Neuronal stem cell (in vitro differentiated cells): ENCODE measurements around the gene KASH5.

ENCODE experiments used
- DNase-seq: peaks from one replicate; pipeline ENCODE4 v3.0.0-alpha.2; 2013; ENCODE audit warnings: low spot score
- H2AFZ ChIP-seq: one replicate; pipeline ENCODE4 v1.6.1; 2013; ENCODE audit warnings: mild to moderate bottlenecking, low read length, inconsistent platforms
- H2AK5ac ChIP-seq: 2 replicates; pipeline ENCODE4 v1.6.1; 2013; ENCODE audit warnings: low read depth, mild to moderate bottlenecking, inconsistent platforms, low read length, moderate library complexity, mixed read lengths
- H2BK120ac ChIP-seq: 2 replicates; pipeline ENCODE4 v1.6.1; 2013; ENCODE audit warnings: low read depth, mild to moderate bottlenecking, inconsistent platforms, low read length, moderate library complexity, mixed read lengths
- H2BK12ac ChIP-seq: one replicate; pipeline ENCODE4 v1.6.1; 2013; ENCODE audit warnings: low read length, inconsistent platforms
- H2BK15ac ChIP-seq: 2 replicates; pipeline ENCODE4 v1.6.1; 2013; ENCODE audit warnings: mild to moderate bottlenecking, low read length, inconsistent platforms, mixed read lengths
- H2BK5ac ChIP-seq: one replicate; pipeline ENCODE4 v1.6.1; 2013; ENCODE audit warnings: inconsistent platforms, mild to moderate bottlenecking, low read length, moderate library complexity
- H3K14ac ChIP-seq: one replicate; pipeline ENCODE4 v1.6.1; 2013; ENCODE audit warnings: low read length, inconsistent platforms
- H3K18ac ChIP-seq: 2 replicates; pipeline ENCODE4 v1.6.1; 2013; ENCODE audit warnings: low read length, inconsistent platforms
- H3K23ac ChIP-seq: 2 replicates; pipeline ENCODE4 v1.6.1; 2013; ENCODE audit warnings: low read depth, mild to moderate bottlenecking, mixed read lengths, low read length, inconsistent platforms; ENCODE audit not compliant: poor library complexity
- H3K27ac ChIP-seq: replicated peaks from 3 replicates; pipeline ENCODE4 v1.5.1; 2013; ENCODE audit warnings: low read length, inconsistent platforms
- H3K27me3 ChIP-seq, 3 experiments: 2 replicates each; pipeline ENCODE4 v1.6.1; 2013; ENCODE audit warnings: low read length in 3 of 3, mild to moderate bottlenecking in 2 of 3, inconsistent platforms in 1 of 3, low read depth in 1 of 3, mixed read lengths in 1 of 3, moderate library complexity in 1 of 3; ENCODE audit not compliant: control insufficient read depth in 3 of 3, insufficient read depth in 3 of 3
- H3K36me3 ChIP-seq, 2 donors: replicated peaks in 1 of 2; 2 replicates each; pipeline ENCODE4 v1.6.1; 2013; ENCODE audit warnings: low read length in 2 of 2; ENCODE audit not compliant: control insufficient read depth in 2 of 2, insufficient read depth in 2 of 2
- H3K4ac ChIP-seq: 2 replicates; pipeline ENCODE4 v1.6.1; 2013; ENCODE audit warnings: inconsistent platforms, mild to moderate bottlenecking, low read length, moderate library complexity
- H3K4me1 ChIP-seq, 2 donors: 1 replicate in 1 of 2; 2 replicates in 1 of 2; pipeline ENCODE4 v1.6.1; 2013; ENCODE audit warnings: low read length in 2 of 2, low read depth in 1 of 2; ENCODE audit not compliant: control insufficient read depth in 2 of 2, insufficient read depth in 1 of 2
- H3K4me2 ChIP-seq: one replicate; pipeline ENCODE4 v1.6.1; 2013; ENCODE audit warnings: mild to moderate bottlenecking, low read length, inconsistent platforms; ENCODE audit not compliant: insufficient read depth, poor library complexity, severe bottlenecking
- H3K4me3 ChIP-seq, 2 donors: 2 replicates each; pipeline ENCODE4 v1.5.1; 2013; ENCODE audit warnings: low read length in 2 of 2, mild to moderate bottlenecking in 2 of 2, inconsistent platforms in 1 of 2, moderate library complexity in 1 of 2
- H3K79me1 ChIP-seq: one replicate; pipeline ENCODE4 v1.6.1; 2013; ENCODE audit warnings: low read depth, mild to moderate bottlenecking, inconsistent platforms, low read length, moderate library complexity
- H3K9ac ChIP-seq: one replicate; pipeline ENCODE4 v1.6.1; 2013; ENCODE audit warnings: mild to moderate bottlenecking, low read depth, low read length, inconsistent platforms; ENCODE audit not compliant: poor library complexity
- H3K9me3 ChIP-seq, 2 donors: replicated peaks in 1 of 2; 2 replicates each; pipeline versions ENCODE3 to v1.6.1; 2013; ENCODE audit warnings: low read length in 2 of 2, mild to moderate bottlenecking in 2 of 2, inconsistent platforms in 1 of 2, low read depth in 1 of 2, mixed read lengths in 1 of 2, moderate library complexity in 1 of 2; ENCODE audit not compliant: control insufficient read depth in 2 of 2, insufficient read depth in 1 of 2
- H4K8ac ChIP-seq: one replicate; pipeline ENCODE4 v1.6.1; 2013; ENCODE audit warnings: low read depth, mild to moderate bottlenecking, inconsistent platforms, low read length, moderate library complexity
- H4K91ac ChIP-seq: one replicate; pipeline ENCODE4 v1.6.1; 2013; ENCODE audit warnings: low read length, low read depth, mild to moderate bottlenecking, inconsistent platforms; ENCODE audit not compliant: poor library complexity
- WGBS, 2 donors: extraction: QIAGEN DNeasy Blood & Tissue Kit; methylation state at CpG; one replicate each; pipeline ENCODE4 v1.1.7; 2013; ENCODE audit warnings: missing lambda C conversion rate in 2 of 2, mixed read lengths in 1 of 2; ENCODE audit not compliant: insufficient read length in 2 of 2, insufficient replicate concordance in 1 of 2; ENCODE audit errors: extremely low coverage in 2 of 2; 5-methylcytosine and 5-hydroxymethylcytosine counted together

KASH5 gene

GRCh38 chr19:49362929-49363267 lies 25.2 kb upstream of the KASH5 start:
- H3K9me3 ChIP-seq = peaks cover 0 to 2% of the 10 kb centered on the region in 2 donors
- no peak overlapping the region for H3K4ac ChIP-seq
- peak overlapping the region; percentile 76 to 99 for H3K4me3 ChIP-seq
- no peak overlapping the region for H2BK120ac ChIP-seq
- DNase-seq = peak; percentile 45
- no CpG with 5 or more reads among the region's 14 CpGs for WGBS, 2 donors
- H2AK5ac ChIP-seq = no peak overlapping the region
- H2BK15ac ChIP-seq = no peak overlapping the region
- H3K14ac ChIP-seq = no peak overlapping the region
- peak overlapping the region; percentile 11 for H2BK12ac ChIP-seq
- no peaks in the 10 kb centered on the region for H3K27me3 ChIP-seq
- peaks cover 10% of the 10 kb centered on the region for H3K79me1 ChIP-seq
- peak overlapping the region; percentile 79 for H2AFZ ChIP-seq
- H3K4me2 ChIP-seq = peak overlapping the region; percentile 80
- peak overlapping the region; percentile 98 for H2BK5ac ChIP-seq
- H3K23ac ChIP-seq = no peak overlapping the region
- peak overlapping the region; percentile 82 for H3K9ac ChIP-seq
- peaks cover 4 to 17% of the 10 kb centered on the region in 2 donors for H3K4me1 ChIP-seq
- H4K91ac ChIP-seq = no peak overlapping the region
- H3K36me3 ChIP-seq = peaks cover 11 to 25% of the 10 kb centered on the region in 2 donors
- H3K27ac ChIP-seq = peak overlapping the region; percentile 81
- peak overlapping the region; percentile 97 for H3K18ac ChIP-seq
- no peak overlapping the region for H4K8ac ChIP-seq

GRCh38 chr19:49363268-49364082 lies 24.6 kb upstream of the KASH5 start, which contains the start of gene DKKL1:
DKKL1 (plus strand) TSS chr19:49363877; CDS start chr19:49363999, 122 bp downstream.
- Histone ChIP-seq H2BK5ac (peak within 1 kb of the TSS; percentile 98), H3K36me3 (peaks cover 10 to 19% of the 10 kb centered on the region in 2 donors), H4K91ac (peak within 1 kb of the TSS; percentile 85), H3K4ac (peak within 1 kb of the TSS; percentile 11), H2BK120ac (no peak within 1 kb of the TSS), H3K14ac (peak within 1 kb of the TSS; percentile 38), H3K4me3 (peak within 1 kb of the TSS; percentile 76 to 99), H3K27me3 (no peaks in the 10 kb centered on the region), H2BK15ac (peak within 1 kb of the TSS; percentile 75), H3K4me1 (peaks cover 4 to 17% of the 10 kb centered on the region in 2 donors), H2AK5ac (peak within 1 kb of the TSS; percentile 94), H3K27ac (peak within 1 kb of the TSS; percentile 81), H3K18ac (peak within 1 kb of the TSS; percentile 97), H2AFZ (peak within 1 kb of the TSS; percentile 84), H4K8ac (no peak within 1 kb of the TSS), H3K9ac (peak within 1 kb of the TSS; percentile 82), H3K23ac (peak within 1 kb of the TSS; percentile 17), H3K4me2 (peak within 1 kb of the TSS; percentile 80), H3K79me1 (peaks cover 10% of the 10 kb centered on the region), H3K9me3 (peaks cover under 1 to 2% of the 10 kb centered on the region in 2 donors), H2BK12ac (peak within 1 kb of the TSS; percentile 73)
- peak; percentile 100 for DNase-seq
- WGBS, 2 donors = no CpG with 5 or more reads among the region's 46 CpGs

- H4K8ac ChIP-seq = no peak overlapping the region
- H3K4me2 ChIP-seq = peak overlapping the region; percentile 62
- WGBS, 2 donors = no CpG with 5 or more reads among the region's 27 CpGs
- peak overlapping the region; percentile 85 for H3K18ac ChIP-seq
- H2BK12ac ChIP-seq = peak overlapping the region; percentile 73
- peak overlapping the region; percentile 11 for H3K4ac ChIP-seq
- peak overlapping the region; percentile 94 for H2AK5ac ChIP-seq
- no peak overlapping the region for H2BK120ac ChIP-seq
- H3K79me1 ChIP-seq = peaks cover 10% of the 10 kb centered on the region
- H3K4me1 ChIP-seq = peaks cover 4 to 17% of the 10 kb centered on the region in 2 donors
- peak overlapping the region; percentile 81 for H3K27ac ChIP-seq
- peak overlapping the region; percentile 85 for H4K91ac ChIP-seq
- H3K23ac ChIP-seq = peak overlapping the region; percentile 17
- H2BK15ac ChIP-seq = peak overlapping the region; percentile 75
- H3K14ac ChIP-seq = peak overlapping the region; percentile 38
- peak overlapping the region; percentile 50 to 99 for H3K4me3 ChIP-seq
- H2BK5ac ChIP-seq = peak overlapping the region; percentile 75
- H3K9ac ChIP-seq = no peak overlapping the region
- DNase-seq = no peak
- peak overlapping the region; percentile 84 for H2AFZ ChIP-seq
- no peaks in the 10 kb centered on the region for H3K27me3 ChIP-seq
- peaks cover 5 to 12% of the 10 kb centered on the region in 2 donors for H3K36me3 ChIP-seq
- H3K9me3 ChIP-seq = peaks cover under 1 to 8% of the 10 kb centered on the region in 2 donors
Observed at GRCh38 chr19:49364083-49364737, 23.8 kb upstream of the KASH5 start.

DNA sequence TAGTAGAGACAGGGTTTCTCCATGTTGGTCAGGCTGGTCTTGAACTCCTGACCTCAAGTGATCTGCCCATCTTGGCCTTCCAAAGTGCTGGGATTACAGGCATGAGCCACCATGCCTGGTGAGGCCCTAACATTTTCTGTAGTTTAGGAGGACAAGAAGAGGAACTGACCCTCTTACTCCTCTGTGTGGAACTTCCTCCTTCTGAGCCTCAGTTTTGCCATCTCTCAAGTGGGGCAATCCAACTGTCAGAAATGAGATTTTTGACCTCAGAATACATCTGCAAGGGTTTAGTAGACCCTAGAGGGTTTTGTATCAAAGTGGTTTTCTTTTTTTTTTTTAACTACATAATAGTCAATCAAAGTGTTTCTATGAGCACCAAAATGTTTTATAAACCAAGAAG lies 21.9 kb upstream of the KASH5 start:
- Histone ChIP-seq H3K36me3 (no peaks in the 10 kb centered on the region), H2BK15ac (no peak overlapping the region), H3K4ac (no peak overlapping the region), H4K8ac (no peak overlapping the region), H2AFZ (no peak overlapping the region), H3K18ac (no peak overlapping the region), H3K14ac (no peak overlapping the region), H3K4me3 (no peak overlapping the region), H3K9me3 (peaks cover 7 to 27% of the 10 kb centered on the region in 2 donors), H3K9ac (no peak overlapping the region), H3K27me3 (no peaks in the 10 kb centered on the region), H2BK5ac (no peak overlapping the region), H3K27ac (no peak overlapping the region), H4K91ac (no peak overlapping the region), H2BK120ac (no peak overlapping the region), H3K79me1 (peaks cover 2% of the 10 kb centered on the region), H2AK5ac (no peak overlapping the region), H3K23ac (no peak overlapping the region), H3K4me1 (peaks cover 0 to 8% of the 10 kb centered on the region in 2 donors), H2BK12ac (no peak overlapping the region), H3K4me2 (no peak overlapping the region)
- DNase-seq = no peak
